Activated naive CD4-positive, alpha-beta T cell treated with anti-CD3 and anti-CD28 coated beads, Interleukin-2, amount 10 ng/mL, durations not matched to agents 5 hours and 36 hours (primary cell): ENCODE results near the gene RETN. TPM values are rescaled to one million over a fixed set of nuclear protein-coding genes. Genes with fewer than 3 reads are reported as not detected.

Source experiments
- total RNA-seq, 2 experiments: library from RNA; stranded (reverse); gene quantifications; one replicate each; pipeline ENCODE4 v1.2.3, GENCODE V29; 2021

Gene RETN, protein sequence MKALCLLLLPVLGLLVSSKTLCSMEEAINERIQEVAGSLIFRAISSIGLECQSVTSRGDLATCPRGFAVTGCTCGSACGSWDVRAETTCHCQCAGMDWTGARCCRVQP
- under 1 TPM in 1 of 2 experiments, not detected in 1; 0.88 TPM for total RNA-seq

GRCh38 chr19:7668842-7669241 lies at the start of gene RETN:
Gene RETN, plus strand, starts transcription at chr19:7669049. Its CDS starts 278 bp downstream, at chr19:7669327.

GRCh38 chr19:7629347-7630054 lies 39.3 kb upstream of the RETN start, which contains the start of the genes PET100 and XAB2:
Gene PET100, plus strand, starts transcription at chr19:7629793. Its CDS starts 41 bp downstream, at chr19:7629834.
Gene XAB2, minus strand, starts transcription at chr19:7629545. Its CDS starts 18 bp downstream, at chr19:7629527.

DNA sequence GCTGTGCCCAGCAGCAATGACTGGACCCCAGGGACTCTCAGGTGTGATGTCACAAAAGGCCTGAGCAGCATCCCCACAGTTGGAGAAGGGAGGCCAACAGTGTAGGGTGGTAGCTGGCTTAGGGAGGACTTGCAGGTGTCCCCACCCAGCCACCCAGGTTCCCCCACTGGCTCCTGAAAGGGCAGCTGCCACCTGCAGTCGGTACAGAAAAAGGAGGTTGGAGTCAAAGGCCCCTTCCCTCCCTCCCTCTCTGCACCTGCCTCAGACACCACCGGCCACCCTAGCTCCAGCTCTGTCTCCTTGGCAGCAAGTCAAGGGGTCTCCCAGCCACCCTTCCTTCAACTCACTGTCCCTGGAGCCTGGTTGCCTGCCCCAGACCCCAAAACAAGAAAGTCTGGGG lies 35.2 kb upstream of the RETN start, which contains the start of gene PCP2:
Gene PCP2, minus strand, starts transcription at position 22 of the 400 bp plus-strand sequence. CDS start 262 bp downstream, outside the sequence.

GRCh38 chr19:7636691-7637373 lies 32.0 kb upstream of the RETN start, which contains the start of gene STXBP2:
Gene STXBP2, plus strand, starts transcription at chr19:7637110. Its CDS starts 40 bp downstream, at chr19:7637150.

DNA sequence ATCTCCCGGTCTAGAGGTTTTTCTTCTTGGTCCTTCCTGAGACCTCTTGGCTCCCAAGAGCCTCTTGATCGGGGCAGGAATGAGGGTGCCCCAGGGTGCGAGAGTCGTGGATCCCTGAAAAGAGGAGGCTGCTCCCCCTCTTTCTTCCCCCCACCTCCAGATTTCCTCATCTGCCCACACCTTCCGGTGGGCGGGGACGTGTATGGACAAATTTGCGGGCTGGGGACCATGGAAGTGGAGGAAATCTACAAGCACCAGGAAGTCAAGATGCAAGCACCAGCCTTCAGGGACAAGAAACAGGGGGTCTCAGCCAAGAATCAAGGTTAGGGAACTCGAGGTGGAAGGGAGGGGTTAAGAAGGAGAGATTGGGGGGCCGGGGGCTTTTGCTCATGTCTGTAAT lies 8.0 kb downstream of the RETN start, which contains the start of gene MCEMP1:
Gene MCEMP1, plus strand, starts transcription at position 237 of the 400 bp plus-strand sequence. Its CDS starts 31 bp downstream, at position 268.

DNA sequence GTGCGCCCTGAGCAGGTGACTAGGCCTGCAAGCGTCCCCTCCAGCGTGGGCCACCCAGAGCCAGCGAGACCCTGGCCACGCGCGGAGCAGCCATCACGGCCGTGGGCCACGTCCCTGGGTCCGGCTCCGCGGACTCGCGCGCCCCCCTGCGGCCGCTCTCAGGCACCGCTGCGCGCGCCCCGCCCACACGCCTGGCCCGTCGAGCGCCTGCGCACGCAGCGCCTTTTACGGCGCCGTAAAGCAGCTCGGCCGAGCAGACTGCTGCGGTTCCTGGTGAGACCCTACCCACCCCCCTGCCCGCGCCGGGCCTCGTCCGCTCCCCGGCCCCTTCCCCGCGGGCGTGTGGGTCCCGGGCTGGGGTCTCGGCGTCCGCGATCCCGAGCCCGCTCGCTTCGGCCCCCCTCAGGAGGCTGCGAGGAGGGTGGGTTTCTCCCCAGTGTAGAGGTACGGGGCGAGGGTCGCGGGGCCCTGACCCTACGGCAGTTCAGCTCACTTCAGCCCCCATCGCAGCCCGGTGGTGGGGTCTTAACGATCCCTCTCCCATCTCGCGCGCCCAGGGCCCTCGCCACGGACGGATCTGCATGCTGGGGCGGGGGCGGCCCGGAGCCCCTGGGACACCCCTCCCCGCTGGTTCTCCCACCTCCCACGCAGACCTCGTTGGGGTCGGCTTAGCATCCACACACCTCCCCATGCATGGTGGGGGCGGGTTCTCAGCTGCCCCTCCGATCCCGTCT lies 11.9 kb downstream of the RETN start, which contains the start of gene TRAPPC5:
Gene TRAPPC5, plus strand, starts transcription at position 228 of the 734 bp plus-strand sequence. CDS start 1,421 bp downstream, outside the sequence.

DNA sequence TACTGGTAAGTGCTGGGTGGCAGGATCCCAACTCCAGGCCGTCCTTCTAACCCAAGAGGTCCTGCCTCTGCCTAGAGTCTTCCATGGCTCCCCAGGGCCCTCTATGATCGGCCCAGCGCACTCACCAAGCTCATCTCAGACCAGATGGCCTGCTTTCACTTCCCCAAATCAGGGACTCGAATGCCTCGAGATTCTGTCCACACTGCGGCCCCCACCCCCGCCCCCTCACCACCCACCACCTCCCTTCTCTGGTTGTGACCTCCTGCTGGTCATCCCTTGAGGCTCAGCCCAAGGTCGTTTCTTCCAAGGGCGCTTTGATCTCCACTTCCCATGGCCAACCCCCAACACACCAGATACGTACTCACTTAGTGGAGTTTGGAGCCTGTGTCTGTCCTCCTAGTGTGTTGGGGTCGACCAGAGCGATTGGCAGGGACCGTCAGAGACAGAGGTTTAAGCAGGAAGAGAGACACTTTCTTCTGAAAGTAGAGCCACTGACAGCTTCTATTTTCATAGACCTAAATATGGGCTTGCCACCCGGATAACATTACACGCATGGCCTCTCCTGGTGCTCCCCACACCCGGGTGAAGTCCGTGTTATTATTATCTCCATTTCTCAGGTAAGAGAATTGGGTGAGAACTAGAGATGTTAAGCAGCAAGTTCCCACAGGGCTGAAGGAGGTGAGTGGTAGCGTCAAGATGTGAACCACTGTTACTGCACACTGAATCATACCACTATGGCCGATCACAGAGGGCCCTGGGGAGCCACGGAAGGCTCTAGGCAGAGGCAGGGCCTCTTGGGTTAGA lies 33.0 kb downstream of the RETN start, which contains the start of gene FCER2:
Gene FCER2, minus strand, starts transcription at position 478 of the 804 bp plus-strand sequence. CDS start 2,371 bp downstream, outside the sequence.

Other genes starting within 250 kb of the RETN start
- gene PEX11G, start 180.0 kb upstream of the RETN start, total RNA-seq = under 1 TPM; 0.58 to 0.84 TPM
- gene ZNF358, start 152.9 kb upstream of the RETN start, total RNA-seq = 1 to 10 TPM; 8.8 to 9.0 TPM
- 10 to 100 TPM; 11.2 to 12.6 TPM for gene MCOLN1, start 146.4 kb upstream of the RETN start, total RNA-seq
- gene PNPLA6, start 133.3 kb upstream of the RETN start, total RNA-seq = 100 to 1,000 TPM; 121 TPM
- gene CAMSAP3, start 73.2 kb upstream of the RETN start, total RNA-seq = 1 to 10 TPM in 1 of 2 experiments, under 1 TPM in 1; 0.86 to 1.7 TPM
- gene XAB2, start 39.5 kb upstream of the RETN start, total RNA-seq = 10 to 100 TPM; 44.5 to 47.4 TPM
- gene PET100, start 39.3 kb upstream of the RETN start, total RNA-seq = 100 to 1,000 TPM; 128 to 140 TPM
- 1 to 10 TPM; 2.9 to 3.0 TPM for gene PCP2, start 35.3 kb upstream of the RETN start, total RNA-seq
- gene STXBP2, start 31.9 kb upstream of the RETN start, total RNA-seq = 100 to 1,000 TPM; 161 to 167 TPM
- not detected for gene MCEMP1, start 8.0 kb downstream of the RETN start, total RNA-seq
- gene TRAPPC5, start 11.8 kb downstream of the RETN start, total RNA-seq = 10 to 100 TPM; 87.8 to 89.7 TPM
- not detected for gene FCER2, start 33.1 kb downstream of the RETN start, total RNA-seq
- gene CLEC4G, start 63.1 kb downstream of the RETN start, total RNA-seq = not detected
- not detected for gene CD209, start 78.5 kb downstream of the RETN start, total RNA-seq
- gene CLEC4M, start 94.2 kb downstream of the RETN start, total RNA-seq = not detected
- gene EVI5L, start 161.2 kb downstream of the RETN start, total RNA-seq = 10 to 100 TPM; 10.1 to 12.0 TPM
- under 1 TPM; 0.22 to 0.33 TPM for gene PRR36, start 205.3 kb downstream of the RETN start, total RNA-seq
- not detected for gene LRRC8E, start 219.5 kb downstream of the RETN start, total RNA-seq
- 10 to 100 TPM; 48.0 to 50.1 TPM for gene MAP2K7, start 234.8 kb downstream of the RETN start, total RNA-seq
- gene TGFBR3L, start 245.8 kb downstream of the RETN start, total RNA-seq = 1 to 10 TPM; 1.4 to 2.1 TPM